SKM-1 (cell line): ENCODE measurements around the gene PEAK3.

ENCODE experiments used
- DNase-seq: peaks from one replicate; lab custom pipeline; 2025; ENCODE audit not compliant: unreplicated experiment; lab: John Stamatoyannopoulos, UW

The PEAK3 gene

DNA sequence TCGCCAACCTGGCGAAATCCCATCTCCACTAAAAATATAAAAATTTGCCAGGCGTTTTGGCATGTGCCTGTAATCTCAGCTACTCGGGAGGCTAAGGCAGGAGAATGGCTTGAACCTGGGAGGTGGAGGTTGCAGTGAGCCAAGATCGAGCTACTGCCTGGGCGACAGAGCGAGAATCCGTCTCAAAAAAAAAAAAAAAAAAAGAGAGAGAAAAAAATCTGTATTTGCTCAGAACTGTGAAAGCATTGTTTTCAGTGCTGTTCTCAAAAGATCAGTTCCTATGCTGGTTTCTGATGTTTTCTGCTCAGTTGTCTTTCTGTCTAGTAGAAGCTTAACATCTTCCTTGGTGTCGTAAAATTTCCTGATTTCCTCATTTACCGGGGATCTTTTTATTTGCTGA is 42.8 kb downstream of the PEAK3 start:
- DNase-seq: no peak

- DNase-seq: no peak
Measured at GRCh38 chr19:2237869-2238153, 44.2 kb downstream of the PEAK3 start.

- DNase-seq: peak; percentile 83
Measured at GRCh38 chr19:2237051-2237868, 44.7 kb downstream of the PEAK3 start.

DNA sequence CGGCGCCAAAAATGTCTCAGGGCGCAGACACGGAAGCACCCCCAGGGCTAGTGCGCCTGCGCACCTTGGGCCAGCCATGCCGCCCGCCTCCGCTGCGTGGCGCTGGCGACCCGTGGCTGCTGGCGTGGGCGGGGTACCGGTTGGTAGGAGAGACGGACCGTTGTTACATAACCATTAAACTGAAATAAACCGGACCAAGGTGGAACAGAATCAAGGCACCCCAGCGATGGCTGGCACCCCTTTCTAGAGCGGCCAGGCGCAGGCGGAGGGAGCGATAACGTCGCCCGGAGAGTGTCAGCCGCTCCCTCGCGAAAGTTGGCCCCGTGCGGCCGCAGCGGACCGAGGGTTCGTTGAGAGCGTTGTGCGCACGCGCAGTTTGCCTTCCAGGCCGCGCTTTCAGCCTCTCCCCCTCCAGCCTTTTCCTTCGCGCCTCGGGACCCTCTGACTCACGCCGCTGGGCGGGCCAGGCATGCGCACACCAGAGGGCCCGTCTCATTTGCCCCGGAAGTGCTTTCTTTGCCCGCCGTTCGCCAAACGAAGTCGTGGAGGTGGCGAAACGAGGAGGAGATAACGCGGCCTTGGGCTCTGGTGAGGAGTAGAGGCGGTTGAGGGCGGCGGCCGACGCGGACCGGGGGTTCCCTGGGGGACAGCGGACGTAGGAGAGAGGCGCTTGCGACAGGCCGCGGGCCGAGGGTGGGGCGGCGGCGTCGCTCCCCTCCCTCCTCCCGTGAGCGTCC is 45.5 kb downstream of the PEAK3 start, which contains the start of the genes PLEKHJ1 and SF3A2:
Gene PLEKHJ1, minus strand, starts transcription at position 16 of the 737 bp plus-strand sequence. CDS start 81 bp downstream, outside the sequence.
Gene SF3A2, plus strand, starts transcription at position 511 of the 737 bp plus-strand sequence. CDS start 6,595 bp downstream, outside the sequence.
- peak; percentile 94 for DNase-seq

- DNase-seq: no peak
Measured at GRCh38 chr19:2236064-2236313, 46.0 kb downstream of the PEAK3 start.

DNA sequence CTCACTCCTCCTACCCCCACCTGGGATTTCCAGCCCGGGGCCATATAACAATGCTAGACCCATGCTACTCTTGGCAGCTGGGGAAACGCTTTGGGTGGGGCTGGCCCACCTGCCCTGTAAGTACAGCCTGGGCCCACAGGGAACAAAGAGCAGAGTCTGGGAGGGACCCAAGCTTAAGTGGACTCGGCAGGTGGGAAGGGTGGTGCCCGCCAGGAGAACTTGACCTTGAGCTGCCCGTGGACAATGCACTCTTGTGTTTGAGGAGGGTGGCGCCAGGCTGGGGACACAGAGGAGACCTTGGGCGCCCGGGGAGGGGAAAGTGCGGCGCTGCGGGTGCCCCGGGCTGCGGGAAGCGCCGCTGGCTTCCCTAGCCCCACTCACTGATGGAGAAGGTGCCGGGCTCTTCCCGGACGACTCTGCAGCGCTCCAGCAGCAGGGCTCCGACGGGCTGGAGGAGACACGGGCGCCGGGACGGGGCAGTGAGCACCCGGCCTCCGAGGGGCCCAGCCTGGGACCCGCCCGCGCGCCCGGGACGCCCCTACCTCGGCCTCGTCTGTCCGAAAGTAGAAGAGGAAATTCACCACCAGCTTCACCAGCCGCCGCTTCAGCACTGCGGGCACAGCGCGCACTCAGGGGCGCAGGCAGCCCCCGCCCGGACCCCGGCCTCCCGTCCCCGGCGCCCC is 46.5 kb downstream of the PEAK3 start:
- DNase-seq: no peak

DNA sequence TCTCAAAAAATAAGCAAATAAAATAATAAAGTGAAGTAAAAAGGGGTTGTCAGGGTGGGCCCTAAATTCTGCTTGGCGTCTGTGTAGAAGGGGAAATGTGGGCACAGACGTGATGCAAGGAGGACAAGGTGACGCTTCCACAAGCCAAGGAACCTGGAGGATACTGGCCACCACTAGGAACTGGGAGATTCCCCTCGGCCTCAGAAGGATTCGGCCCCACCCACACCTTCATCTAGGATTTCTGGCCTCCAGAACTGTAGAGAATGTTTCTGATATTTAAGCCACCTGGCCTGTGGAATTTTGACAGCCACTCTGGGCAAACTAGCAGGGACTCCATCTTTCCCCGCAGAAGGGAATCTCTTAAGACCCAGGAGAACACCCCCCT is 47.0 kb downstream of the PEAK3 start:
- no peak for DNase-seq

DNA sequence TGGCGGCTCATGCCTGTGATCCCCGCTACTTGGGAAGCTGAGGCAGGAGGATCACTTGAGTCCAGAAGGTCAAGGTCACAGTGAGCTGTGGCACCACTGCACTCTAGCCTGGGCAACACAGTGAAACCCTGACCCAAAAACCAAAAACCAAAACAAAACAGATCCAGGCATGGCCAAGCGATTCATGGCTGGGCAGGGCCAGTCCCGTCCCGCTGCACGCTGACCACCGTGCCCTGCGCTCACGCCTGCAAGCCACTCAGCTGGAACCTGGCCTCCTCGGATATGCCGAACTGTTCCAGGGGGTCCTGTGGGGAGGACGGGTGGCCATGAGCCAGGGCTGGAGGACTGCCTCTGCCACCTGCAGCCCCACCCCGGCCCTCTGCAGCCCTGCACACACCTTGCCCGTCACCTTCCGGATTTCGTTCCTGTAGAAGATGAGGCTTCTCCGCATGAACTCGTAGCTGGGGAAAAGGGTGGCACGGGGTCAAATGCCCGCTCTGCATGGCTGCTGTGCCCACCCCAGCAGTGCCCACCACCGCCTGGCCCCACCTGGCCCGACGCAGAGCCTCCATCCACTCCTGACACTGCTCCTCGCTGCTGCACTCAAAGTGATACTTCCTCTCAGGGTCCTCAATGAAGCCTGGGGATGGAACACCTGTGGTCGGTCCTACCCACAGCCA is 48.2 kb downstream of the PEAK3 start:
- DNase-seq: no peak

DNA sequence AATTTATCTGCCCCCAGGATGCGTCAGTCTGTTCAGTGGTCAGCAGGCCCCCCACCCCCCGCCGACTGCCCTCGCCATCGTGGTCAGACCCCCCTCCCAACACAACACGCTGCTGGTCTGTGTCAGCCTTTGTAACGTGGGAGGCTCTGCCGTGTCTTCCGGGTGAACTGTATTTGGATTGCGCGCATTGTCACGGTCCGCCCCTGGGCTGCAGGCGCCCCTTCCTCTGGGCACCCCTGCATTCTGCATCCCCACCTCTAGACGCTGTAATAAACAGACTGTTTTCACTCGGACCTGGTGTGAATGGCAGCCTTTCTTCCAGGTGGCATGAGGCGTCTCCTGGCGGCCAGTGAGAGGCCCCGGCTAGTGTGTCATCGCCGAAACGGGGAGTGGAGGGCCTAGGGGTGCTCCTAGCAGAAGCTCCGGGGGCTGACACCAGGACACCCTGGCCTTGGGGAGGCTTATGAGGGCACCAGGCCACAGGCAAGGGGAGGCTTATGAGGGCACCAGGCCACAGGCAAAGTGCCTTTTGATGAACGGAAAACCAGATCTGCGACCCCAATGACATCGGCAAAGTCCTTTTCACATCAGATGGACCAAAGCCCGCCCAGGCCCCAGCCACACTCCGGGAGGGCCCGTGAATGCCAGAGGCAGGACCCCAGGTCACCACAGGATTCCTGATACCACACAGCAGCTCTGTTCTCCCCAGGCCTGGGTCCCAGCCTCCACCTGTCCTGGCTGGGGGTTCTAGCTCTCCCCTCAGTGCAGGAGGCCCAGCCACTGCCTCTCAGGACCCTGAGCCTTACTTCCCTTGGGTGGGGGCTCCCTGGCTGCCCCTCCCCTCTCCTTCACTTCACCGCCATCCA is 49.5 kb downstream of the PEAK3 start:
- no peak for DNase-seq

DNA sequence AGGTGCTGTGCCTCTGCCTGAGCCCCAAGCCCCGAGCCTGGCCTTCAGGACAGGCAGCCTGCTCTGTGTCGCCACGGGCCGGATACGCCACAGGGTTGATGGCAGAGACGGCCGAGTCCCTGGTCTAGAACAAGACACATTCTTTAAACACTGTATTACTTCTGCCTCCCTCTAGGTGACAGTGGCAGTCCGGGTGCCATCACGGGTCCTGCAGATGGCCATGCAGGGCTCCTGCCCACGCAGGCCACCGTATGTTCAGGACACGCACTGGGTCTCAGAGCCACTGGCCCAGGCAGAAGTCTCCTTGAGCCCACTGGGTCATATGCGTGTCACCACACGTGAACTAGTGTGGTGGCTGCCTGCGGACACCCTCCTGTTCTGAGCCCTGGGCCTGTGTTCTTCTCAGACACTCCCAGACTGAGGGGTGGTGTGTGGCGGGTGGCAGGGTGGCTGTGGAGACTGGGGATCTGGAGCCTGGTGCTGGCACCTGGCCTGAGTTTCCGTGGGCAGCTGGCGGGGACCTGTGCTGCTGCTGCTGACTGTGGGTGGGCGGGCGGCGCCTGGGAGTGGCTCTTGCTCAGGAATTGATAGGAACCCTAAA is 50.3 kb downstream of the PEAK3 start:
- DNase-seq: no peak

DNA sequence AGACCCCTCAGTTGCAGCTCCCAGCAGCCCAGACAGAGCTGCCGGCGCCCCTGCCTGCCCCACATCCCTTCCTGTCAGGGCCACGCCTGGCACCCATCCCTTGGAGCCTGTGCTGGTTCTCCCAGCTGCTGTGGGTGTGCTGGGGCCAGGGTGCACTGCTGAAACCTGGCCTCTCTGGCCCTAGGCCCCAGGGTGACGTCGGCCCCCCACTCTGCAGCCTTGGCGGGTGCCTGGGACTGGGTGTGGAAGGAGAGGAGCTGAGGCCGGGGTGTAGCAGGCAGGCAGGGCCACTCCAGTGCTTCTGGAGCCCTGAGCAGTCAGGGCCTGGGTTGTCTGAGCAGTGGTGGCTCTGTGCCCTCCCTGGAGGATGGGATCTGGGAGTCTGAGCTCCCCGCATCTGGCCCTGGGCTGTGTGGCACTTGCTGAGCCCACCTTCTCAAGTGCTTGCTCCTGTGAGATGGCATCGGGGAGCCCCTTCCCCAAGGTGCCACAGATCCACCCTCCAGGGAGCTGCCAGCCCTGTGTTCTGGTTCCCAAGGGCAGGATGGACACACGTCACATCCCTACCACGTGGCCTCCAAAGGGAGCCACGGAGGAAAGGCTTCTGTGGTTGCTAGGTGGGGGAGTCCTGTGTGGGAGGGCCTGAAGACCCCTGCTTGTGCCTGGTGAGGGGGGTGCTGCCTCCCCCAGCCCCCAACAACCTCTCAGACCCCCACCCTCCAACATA is 51.0 kb downstream of the PEAK3 start:
- DNase-seq: no peak

DNA sequence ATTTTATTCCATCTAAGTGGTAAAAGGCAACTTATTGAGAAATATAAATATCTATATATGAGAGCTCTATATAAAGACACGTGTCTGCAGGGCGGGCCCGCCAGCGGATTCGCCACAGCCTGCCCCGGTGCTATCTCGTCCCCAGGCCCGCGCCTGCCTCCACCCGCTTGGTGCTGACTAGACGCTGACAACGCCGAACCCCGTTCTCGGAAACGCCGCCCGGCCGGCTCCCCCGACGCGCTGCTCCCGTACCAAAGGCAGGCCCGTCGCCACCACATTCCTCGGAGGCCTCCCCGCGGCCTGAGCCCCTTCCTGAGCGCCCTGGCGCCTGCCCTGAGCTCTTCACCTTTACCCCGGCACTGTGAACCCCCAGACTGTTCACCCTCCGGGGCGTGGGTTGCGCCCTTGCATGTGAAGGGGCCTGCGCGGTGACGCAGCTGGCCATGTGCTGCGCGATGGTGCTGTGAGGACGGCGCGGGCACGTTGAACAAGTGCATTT is 51.9 kb downstream of the PEAK3 start:
- no peak for DNase-seq

GRCh38 chr19:2229103-2230032 is 52.6 kb downstream of the PEAK3 start:
- no peak for DNase-seq

- no peak for DNase-seq
Measured at GRCh38 chr19:2228157-2229030, 53.6 kb downstream of the PEAK3 start.

- no peak for DNase-seq
Measured at GRCh38 chr19:2227415-2228156, 54.4 kb downstream of the PEAK3 start.

- no peak for DNase-seq
Measured at GRCh38 chr19:2226840-2227360, 55.1 kb downstream of the PEAK3 start.
